Fibroblast of peridontal ligament (primary cell): ENCODE measurements around the gene RO60.
A peak's percentile ranks its signal among the peaks of the same experiment; 100 is the strongest.

ENCODE experiments used
- DNase-seq: peaks from one replicate; pipeline ENCODE4 v3.0.0-alpha.2; 2010; ENCODE audit errors: extremely low read depth

Gene RO60

DNA sequence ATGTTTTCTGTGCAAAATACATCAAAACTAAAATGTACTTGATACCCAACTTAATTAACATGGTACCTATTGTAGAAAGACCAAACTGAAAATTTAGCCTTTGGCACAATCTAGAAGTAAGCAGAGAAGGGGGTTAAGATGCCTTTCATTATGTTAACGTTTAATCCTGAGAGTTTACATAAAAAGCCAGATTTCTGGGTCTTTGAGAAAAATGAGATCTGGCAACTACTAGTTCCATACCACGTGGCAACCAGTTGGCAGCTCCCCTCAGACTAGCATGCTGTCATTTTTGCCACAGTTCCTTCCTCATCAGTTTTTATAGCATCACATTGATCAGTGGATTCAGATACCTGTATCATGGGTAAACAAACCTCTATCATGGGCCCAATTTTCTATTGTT, 1.5 kb downstream of the RO60 start:
- peak; percentile 44 for DNase-seq

DNA sequence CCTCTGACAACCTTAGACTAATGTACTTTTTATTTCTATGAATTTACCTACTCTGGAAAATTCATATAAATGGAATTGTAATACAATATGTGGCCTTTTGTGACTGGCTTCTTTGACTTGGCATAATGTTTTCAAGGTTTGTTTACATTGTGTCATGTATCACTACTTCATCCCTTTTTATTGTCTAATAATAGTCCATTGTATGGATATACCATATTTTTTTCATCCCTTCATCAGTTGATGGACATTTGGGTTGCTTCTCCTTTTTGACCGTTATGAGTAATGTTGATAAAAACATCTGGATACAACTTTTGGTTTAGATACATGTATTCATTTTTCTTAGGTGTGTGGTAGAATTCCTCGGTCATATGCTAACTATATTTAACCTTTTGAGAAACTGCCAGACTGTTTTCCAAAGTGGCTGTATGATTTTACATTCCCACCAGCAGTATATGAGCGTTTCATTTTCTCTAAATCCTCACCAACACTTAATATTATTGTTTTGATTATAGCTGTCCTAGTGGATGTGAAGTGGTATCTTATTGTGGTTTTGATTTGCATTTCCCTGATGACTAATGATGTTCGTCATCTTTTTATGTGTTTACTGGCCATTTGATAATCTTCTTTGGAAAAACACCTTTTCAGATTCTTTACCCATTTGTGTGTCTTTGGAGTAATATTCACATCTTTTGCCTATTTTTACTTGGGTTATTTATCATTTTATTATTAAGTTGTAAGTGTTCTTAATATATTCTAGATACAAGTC, 3.5 kb downstream of the RO60 start:
- no peak for DNase-seq

DNA sequence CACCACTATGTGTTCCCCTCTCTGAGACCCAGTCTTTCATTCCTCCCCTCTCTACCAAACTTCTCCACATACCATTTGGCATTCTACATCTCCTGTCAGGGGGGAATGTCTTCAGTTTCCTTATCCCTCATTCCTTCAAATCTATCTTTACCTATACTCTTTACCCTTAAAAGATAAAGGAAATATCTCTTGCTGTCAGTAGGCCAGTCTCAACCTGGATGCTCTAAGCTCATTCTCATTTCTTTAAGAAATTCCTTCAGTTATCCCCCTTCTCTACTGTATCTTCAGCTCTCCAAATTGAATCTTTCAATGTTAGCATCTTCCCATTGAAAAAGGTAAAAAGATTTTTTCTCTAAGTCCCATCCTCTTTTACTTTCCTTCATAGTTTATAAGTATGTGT, 6.5 kb downstream of the RO60 start:
- no peak for DNase-seq

DNA sequence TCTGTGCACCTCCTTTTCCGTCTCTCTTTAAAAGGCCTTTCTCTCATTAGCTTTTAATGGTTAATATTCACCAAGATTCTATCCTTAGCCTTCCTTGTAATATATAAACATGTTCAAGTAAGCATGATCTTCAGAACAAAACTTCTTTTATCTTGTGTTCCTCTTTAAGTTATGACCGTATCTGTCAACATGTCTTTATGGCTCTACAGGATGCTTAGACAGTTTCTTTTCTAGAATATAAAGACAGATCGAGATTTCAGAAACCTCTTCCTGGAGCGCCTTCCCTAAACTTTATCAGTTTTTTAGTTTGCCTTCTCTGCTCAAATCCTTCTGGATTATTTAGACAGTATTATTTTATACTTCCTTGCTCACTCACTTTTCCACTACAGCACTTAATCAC, 7.2 kb downstream of the RO60 start:
- DNase-seq = no peak

DNA sequence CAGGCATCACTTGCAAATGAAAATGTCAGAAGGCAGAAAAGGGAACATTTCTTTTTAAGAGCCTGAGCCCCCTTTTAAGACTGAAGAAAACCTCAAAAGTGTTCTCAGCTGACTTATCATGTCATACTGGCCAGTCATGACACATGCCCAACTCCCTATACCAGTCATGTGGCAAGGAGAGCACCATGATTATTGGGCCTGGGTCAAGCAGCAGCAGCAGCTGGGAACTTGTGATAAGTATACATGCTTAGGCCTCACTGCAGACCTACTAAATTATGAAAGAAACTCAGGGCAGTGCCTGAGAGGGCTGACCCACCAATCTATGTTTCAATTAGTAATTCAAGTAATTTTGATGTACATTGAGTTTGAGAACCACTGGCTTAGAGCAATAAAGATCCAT, 8.6 kb downstream of the RO60 start:
- DNase-seq = no peak

DNA sequence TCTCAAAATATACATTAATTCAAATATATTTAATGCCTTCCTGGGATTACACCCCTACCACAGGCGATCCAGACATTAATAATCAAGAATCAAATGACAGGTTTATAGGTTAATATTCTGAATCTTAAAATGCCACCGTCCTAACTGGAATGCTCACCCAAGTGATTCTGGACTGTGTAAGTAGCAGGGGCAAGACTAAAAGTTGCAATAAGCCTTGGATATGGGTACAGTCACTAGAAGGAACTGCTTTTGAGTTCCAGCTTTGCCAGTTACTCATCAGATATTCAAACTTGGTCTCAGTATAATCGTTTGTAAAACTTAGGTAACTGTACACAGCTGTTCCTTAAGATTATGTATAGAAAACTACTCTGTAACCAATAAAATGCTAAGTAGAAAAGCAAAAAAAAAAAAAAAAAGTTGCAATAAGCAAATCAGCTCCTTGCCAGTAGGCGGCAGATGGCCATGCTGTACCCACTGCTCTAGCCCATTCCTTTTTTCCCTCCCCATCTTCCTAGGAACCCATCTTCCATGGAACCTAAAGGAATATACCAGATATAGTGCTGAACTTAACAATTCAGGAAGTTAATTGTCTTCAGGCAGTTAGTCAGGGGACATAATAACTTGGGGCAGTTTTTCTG, 10.5 kb downstream of the RO60 start:
- peak; percentile 8 for DNase-seq

DNA sequence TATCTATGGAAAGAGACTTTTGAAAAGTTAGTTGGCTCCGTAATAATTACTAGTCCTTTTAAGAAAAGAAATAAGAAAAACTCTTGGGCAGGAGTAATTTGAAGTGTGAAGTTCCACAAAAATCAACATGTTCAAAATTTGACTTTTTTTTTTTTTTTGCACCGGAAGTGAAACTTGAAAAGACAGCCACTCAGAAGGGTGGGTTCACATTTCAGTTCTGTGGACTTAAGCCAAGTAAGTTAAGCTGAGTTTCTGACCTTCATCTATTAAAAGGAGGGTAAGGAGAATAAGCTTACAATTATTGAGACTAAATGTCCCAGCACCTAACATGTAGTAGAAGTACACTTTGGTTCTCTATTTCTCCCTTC, 11.0 kb downstream of the RO60 start:
- DNase-seq = peak; percentile 8

DNA sequence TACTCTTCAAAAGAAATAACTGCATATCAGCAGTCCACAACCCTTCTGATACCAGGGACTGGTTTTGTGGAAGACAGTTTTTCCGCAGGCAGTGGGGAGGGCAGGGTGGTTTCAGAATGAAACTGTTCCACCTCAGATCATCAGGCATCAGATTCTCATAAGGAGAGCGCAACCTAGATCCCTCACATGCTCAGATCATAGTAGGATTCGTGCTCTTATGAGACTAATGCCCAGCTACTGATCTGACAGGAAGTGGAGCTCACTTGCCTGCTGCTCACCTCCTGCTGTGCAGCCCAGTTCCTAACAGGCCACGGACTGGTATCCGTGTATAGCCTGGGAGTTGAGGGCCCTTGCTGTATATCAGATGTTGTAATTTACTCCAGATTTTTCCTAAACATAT, 11.5 kb downstream of the RO60 start:
- DNase-seq = no peak

DNA sequence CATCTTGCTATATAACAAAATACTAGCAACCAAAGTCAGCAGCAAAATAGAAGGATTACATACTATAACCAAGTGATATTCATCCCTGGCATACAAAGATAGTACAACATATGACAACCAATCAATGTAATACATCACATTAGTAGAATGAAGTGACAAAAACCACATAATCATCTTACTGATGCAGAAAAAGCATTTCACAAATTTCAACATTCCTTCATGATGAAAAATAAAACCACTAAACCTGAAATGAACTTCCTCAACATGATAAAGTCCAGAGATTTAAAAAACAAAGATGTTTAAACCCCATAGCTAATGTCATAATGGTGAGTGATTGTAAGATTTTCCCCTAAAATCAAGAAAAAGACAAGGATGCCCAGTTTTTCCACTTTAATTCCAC, 18.6 kb downstream of the RO60 start:
- DNase-seq = peak; percentile 2

DNA sequence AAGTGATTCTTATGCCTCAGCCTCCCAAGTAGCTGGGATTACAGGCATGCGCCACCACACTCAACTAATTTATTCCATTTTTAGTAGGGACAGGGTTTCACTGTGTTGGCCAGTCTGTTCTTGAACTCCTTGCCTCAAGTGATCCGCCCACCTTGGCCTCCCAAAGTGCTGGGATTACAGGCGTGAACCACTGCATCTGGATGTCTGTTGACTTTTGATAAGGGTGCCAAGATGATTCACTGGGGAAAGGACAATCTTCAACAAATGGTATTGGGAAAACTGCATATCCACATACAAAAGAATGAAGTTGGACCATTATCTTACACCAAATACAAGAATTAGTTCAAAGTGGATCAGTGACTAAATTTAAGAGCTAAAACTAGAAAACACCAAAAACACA, 19.8 kb downstream of the RO60 start:
- no peak for DNase-seq

DNA sequence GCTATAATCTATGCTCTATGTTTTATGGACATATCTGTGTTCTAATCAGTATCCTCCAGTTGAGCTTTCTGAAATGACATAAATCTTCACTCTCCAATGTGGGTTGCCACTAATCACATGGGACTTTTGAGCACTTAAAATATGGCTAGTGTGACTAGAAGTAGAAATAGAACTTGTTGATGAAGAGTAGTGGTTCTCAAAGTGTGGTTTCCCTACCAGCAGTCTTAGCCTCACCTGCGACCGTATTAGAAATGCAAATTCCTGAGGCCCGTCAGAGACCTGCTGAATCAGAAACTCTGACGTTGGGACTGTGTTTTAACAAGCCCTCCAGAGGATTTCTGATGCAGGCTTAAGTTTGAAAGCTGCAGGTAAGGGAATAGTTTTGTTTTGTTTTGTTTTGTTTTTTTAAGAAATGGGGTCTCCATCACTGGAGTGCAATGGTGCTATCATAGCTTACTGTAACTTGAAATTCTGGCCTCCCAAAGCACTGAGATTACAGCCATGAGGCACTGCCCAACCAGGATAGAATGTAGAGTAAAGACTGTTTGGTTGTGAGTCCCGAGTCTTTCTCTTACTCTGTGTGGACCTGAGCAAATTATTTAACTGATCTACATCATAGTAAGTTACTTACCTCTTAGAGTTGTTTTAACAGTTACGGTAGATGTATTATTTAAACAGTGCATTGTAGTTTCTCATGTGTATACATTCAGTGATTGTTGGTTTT, 24.1 kb downstream of the RO60 start:
- DNase-seq = no peak

DNA sequence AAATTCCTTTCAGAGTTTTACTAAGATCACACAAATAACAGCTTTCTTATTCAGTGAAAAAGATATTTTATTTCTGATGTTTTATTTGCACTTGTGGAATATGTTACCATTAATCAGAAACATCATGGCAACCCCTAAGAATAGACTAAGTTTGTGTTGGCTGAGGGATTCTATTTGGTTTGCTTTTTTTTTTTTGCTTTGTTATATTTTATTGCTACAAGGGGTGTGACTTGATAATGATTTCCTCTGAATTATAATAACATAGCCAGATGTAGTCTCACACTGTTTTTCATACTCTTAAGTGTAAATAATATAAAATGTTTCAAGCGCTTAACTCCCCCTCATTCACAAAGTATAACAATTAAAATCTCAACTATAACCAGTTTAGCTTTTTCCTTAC, 25.9 kb downstream of the RO60 start:
- no peak for DNase-seq

DNA sequence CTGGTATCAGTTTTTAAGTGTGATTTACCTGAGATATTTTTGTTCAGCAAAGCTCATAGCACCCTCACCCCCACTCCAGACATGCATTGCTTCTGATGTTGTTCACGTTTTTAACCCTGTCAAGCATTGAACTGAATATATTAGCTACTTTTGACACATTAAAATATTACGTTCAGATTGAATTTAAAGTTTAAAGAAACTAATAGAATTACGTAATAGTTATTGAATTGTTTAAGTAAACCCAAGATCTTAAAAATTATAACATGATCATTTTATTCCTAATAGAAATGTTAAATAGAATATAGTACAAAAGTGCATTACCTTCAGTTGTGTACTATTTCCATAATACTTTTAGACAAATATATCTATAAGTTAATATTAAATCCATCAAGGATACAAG, 26.9 kb downstream of the RO60 start:
- no peak for DNase-seq

DNA sequence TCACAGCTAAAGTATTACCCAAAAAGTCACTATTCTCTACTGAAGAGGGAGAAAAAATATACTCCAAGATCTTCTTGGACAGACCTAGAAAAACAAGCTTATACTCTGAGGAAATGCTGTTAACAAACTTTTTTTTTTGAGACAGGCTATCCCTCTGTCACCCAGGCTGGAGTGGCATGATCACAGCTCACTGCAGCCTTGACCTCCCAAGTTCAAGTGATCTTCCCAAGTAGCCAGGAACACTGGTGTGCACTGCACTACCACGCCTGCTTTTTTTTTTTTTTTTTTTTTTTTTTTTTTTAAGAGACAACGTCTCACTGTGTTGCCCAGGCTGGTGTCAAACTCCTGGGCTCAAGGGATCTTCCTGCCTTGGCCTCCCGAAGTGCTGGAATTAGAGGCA, 28.5 kb downstream of the RO60 start:
- DNase-seq = no peak

DNA sequence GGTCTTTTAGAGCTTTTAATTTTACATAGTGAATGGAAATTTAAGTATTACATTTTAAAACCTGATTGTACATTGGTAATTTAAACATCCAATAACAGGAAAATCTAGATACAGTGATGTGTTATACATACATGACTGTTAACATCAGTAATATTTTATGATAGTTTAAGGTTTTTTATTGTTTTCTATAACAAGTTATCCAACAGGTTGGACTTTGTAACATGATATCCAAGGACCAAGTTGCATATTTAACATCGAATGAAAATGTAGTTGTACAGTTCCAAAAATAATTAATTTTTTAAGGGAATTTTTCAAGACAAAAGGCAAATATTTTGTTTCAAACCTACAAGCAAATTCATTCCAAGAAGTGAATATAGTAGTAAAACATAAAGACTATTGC, 31.5 kb downstream of the RO60 start:
- DNase-seq = no peak

DNA sequence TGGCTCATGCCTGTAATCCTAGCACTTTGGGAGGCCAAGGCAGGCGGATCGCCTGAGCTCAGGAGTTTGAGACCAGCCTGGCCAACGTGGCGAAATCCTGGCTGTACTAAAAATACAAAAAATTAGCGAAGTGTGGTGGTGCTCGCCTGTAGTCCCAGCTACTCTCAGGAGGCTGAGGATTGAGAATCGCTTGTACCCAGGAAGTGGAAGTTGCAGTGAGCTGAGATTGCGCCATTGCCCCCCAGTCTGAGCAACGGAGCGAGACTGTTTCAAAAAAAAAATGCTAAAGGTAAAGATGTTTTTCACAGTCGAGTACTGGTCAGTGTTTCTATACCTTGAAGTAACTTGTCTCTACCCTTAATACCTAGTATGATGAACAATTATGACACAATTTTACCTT, 34.7 kb downstream of the RO60 start:
- DNase-seq = no peak

DNA sequence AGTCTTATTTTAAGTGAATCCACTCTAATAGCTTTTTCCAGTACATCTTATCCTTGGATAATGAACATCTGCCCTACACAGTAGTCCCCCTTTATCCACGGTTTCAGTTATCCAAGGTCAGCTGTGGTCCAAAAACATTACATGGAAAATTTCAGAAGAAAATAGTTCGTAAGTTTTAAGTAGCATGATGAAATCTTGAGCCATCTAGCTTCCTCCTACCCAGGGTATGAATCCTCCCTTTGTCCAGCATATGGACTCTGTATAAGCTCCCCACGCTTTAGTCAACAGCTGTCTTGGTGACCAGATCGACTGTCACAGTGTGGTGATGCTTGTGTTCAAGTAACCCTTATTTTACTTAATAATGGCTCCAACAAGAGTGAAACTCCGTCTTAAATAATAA, 43.2 kb downstream of the RO60 start:
- DNase-seq = no peak

DNA sequence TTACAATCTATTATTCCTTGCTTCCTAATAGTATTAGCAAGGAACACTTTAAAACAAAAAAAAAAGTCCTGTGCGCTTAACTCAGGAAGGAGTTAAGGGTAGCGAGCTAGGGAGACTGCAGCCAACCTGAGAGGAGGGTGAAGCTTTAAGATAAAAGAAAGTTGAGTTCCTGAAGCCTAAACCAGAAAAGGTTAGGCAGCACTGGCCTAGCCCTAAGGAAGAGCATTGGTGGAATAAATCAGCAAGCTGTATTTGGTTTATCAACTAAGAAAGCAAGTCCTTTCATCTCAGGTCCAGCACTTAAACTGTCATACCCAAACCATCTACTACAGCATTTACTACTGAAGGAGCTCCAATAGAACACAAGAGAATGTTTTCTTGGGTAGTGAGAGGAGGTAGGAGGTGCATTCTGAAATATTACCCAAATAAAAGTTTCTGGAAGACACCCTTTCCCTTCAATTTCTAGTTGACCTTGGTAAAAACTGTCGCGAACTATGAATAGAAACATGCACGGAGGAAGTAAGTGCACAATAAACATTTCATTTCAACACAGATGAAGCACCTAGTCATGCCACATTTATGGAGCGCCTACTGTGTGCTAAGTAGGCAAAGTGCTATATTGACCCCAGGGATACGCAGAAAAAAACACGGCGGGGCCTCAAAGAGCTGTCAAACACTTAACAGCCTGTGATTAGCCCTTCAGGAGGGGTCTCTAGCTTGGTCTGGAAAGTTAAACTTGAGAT, 44.5 kb downstream of the RO60 start:
- peak; percentile 33 for DNase-seq

DNA sequence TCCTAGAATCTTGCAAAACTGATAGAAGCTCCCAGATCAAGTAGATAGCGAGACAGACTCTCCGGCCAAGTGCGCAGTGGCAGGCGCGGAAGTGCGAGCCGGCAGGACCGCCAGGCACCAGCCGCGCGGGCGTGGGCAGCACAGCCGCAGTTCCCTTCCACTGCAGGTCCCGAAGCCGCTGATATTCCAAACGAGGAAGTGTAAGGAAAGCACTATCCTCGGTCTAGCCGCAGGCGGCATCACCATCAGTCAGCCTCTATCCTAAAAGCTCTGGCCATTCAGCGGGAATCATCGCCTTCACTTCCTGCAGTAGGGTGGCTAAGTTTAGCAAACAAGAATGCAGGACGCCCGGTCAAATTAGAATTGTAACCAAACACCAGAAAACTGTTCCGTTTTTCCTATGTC, 45.1 kb downstream of the RO60 start:
- DNase-seq = no peak

DNA sequence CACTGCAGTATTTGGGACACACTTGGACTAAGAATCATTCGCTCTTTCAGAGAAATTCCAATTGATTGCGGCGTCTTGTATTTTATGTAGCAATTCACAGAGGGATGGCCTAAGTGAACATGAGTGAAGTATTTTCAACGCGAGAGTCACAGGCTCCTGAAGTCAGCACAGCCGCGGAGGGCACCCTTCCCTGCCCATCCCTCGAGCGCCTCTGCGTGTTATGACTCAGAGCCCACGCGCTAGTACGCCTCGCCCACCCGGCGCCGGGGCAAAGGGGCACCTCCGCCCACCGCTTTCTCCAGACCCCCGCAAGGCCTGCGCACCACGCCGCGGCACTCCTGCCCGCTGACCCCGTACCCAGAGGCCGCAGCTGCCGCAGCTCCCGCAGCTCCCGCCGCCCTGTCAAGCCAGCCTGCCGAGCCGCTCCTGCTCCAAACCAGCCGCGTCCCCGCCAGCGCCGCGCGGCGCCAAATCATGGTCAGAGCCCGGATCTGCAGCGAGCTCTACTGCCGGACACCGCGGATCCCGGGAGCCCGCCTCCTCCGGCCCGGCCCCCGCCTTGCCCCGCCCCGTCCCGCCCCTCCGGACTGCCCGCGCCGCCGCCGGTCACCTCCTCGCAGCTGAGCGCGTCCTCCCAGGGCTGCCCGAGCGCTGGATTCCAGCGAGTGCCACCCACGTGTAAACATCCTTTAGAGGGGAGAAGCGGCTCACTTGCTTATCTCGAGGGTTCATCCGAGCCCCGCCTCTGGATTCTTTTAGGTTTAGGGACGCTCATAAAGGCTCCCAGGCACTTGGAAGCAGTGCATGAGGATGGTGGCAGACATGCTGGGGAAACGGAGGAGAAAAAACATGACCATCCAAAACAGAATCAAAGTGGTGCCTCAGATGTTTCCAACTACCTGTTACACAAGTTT, 45.8 kb downstream of the RO60 start, which contains the start of gene GLRX2:
Gene GLRX2, minus strand, starts transcription at position 508 of the 914 bp plus-strand sequence. Its CDS starts 32 bp downstream, at position 476.
- peak; percentile 91 for DNase-seq

DNA sequence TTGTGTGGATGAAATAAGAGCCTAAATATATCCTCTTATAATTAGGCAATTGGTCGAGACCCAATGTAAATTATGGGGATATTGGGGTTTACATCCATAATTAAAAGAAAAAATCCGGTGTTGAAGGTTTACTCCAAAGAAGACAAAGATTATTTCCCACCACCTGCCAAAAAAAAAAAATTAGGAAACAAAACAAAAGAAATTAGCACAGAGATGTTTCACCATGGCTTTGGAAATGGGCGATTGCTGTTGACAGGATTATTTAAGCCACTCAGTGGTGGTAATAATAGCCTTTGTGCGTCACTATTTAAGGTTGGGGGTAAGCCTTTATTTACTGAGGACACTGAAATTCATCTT, 46.4 kb downstream of the RO60 start:
- DNase-seq = no peak
